Mesothelial cell of epicardium (in vitro differentiated cells): ENCODE results near the gene VSX1. TPM values are rescaled to one million over a fixed set of nuclear protein-coding genes. Genes with fewer than 3 reads are reported as not detected.

Experiments
- DNase-seq, 2 experiments: peaks; one replicate each; pipeline ENCODE4 v3.0.0; 2021; ENCODE audit warnings: low spot score in 2 of 2; ENCODE audit not compliant: unreplicated experiment in 2 of 2
- H3K27ac Mint-ChIP-seq: 2 replicates; pipeline ENCODE4 v1.8.0; 2021; ENCODE audit warnings: mixed read lengths
- H3K27me3 Mint-ChIP-seq: 2 replicates; pipeline ENCODE4 v1.8.0; 2021; ENCODE audit warnings: low read depth, mixed read lengths
- H3K36me3 Mint-ChIP-seq: 2 replicates; pipeline ENCODE4 v1.8.0; 2021; ENCODE audit warnings: mixed read lengths
- H3K4me1 Mint-ChIP-seq: 2 replicates; pipeline ENCODE4 v1.8.0; 2021; ENCODE audit warnings: mixed read lengths
- H3K4me3 Mint-ChIP-seq: 2 replicates; pipeline ENCODE4 v1.8.0; 2021; ENCODE audit warnings: mild to moderate bottlenecking, moderate library complexity, mixed read lengths
- H3K9me3 Mint-ChIP-seq: 2 replicates; pipeline ENCODE4 v1.8.0; 2021; ENCODE audit warnings: mixed read lengths
- total RNA-seq: library from RNA; stranded (reverse); gene quantifications from 3 replicates; pipeline ENCODE4 v1.2.1, GENCODE V29; 2021
- TF ChIP-seq, protein P1 (sequence below): fragments of 200-600 bp; sonication (generic); IDR thresholded peaks from one replicate; pipeline ENCODE4 v1.5.0; 2021; ENCODE audit warnings: antibody characterized with exemption; ENCODE audit not compliant: unreplicated experiment

VSX1 gene
- total RNA-seq, 1 donor from 2014 or later, result not detected

DNA sequence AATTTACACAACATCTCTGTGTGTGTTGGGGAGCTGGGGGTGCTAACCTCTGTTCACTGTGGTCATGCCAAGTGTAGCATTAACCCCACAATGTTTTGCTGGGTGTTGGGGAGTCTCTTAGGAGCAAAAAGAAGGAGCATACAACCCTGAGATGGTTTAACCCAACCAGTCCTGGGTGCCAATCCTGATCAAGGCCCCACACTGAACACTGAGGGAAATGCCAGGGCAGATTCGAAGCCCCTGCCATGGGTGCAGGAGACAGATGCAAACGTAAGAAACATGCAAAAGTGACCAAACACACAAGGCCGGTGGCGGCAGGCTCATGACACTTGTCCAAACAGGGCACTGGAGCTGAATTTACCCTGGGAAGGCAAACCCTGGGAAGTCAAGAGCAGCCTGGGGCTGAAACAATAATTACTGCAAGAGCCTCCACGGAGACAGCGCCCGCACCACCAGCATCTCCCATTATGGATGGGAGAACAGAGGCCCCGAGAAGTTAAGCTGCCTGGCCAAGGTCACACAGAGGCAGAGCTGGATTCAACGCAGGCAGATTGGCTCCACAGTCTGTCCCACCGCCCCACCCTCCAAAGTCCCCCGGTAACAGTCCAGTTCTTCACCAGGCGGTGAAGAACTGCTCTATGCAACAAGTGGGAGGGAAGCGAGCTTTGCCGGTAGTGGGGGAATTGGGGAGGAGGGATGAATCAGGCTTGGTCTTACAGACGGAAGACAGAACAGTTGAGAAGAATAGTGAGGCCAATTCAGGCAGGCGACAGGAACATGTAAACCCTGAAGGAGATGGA, 32.5 kb downstream of the VSX1 start:
- Mint-ChIP-seq H3K4me3 (no peak overlapping the region), H3K27me3 (peaks cover 78% of the 10 kb centered on the region), H3K9me3 (no peaks in the 10 kb centered on the region), H3K27ac (no peak overlapping the region), H3K36me3 (no peaks in the 10 kb centered on the region), H3K4me1 (peaks cover 4% of the 10 kb centered on the region)
- DNase-seq, result no peak
- TF ChIP-seq, protein P1, sequence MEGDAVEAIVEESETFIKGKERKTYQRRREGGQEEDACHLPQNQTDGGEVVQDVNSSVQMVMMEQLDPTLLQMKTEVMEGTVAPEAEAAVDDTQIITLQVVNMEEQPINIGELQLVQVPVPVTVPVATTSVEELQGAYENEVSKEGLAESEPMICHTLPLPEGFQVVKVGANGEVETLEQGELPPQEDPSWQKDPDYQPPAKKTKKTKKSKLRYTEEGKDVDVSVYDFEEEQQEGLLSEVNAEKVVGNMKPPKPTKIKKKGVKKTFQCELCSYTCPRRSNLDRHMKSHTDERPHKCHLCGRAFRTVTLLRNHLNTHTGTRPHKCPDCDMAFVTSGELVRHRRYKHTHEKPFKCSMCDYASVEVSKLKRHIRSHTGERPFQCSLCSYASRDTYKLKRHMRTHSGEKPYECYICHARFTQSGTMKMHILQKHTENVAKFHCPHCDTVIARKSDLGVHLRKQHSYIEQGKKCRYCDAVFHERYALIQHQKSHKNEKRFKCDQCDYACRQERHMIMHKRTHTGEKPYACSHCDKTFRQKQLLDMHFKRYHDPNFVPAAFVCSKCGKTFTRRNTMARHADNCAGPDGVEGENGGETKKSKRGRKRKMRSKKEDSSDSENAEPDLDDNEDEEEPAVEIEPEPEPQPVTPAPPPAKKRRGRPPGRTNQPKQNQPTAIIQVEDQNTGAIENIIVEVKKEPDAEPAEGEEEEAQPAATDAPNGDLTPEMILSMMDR, result no peak

DNA sequence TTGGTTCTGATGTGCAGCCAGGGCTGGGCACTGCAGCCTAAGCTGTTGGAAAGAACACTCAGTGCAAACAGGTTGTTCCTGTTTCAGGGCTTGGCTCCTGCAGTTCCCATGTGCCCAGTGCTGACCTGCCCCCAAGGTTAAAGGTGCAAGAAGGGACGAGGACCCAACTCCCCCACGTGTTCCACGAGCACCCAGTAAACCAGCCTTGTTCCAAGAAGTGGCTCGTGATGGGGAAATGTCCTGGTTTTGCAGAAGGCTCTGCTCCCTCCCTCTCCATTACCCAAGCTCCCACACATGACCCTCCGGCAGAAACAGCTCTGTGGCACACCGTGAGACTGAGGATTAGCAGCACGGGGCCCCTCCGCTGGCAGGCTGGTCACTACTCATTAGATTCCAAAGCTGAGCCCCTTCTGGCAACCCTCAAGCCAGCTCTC, 33.4 kb downstream of the VSX1 start:
- Mint-ChIP-seq H3K9me3 (no peaks in the 10 kb centered on the region), H3K4me3 (no peak overlapping the region), H3K27ac (no peak overlapping the region), H3K27me3 (peaks cover 68% of the 10 kb centered on the region), H3K4me1 (peaks cover 4% of the 10 kb centered on the region), H3K36me3 (no peaks in the 10 kb centered on the region)
- DNase-seq, result no peak
- TF ChIP-seq, protein P1, result no peak

DNA sequence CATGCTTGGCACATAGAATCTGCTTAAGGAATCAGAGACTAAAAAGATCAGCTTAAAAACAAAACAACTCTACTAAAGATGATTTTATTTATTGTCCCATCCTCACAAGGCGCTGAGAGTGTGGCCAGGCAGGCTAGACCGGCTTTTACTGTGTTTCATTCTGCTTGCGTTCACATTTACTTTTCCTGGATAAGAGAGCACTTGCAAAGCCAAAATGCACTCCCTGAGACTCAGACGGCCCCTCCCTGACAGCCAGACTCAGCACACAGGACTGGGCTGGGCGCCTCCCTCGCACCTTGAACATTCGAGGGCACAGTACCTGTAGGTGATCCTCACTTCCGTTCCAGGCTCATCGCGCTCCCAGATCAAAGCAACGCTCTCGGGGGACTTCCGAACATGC, 34.2 kb downstream of the VSX1 start:
- no peaks in the 10 kb centered on the region for H3K9me3 Mint-ChIP-seq
- H3K27me3 Mint-ChIP-seq, result peaks cover 63% of the 10 kb centered on the region
- H3K27ac Mint-ChIP-seq, result no peak overlapping the region
- H3K4me3 Mint-ChIP-seq, result no peak overlapping the region
- no peak for DNase-seq
- no peaks in the 10 kb centered on the region for H3K36me3 Mint-ChIP-seq
- TF ChIP-seq, protein P1, result no peak
- H3K4me1 Mint-ChIP-seq, result no peaks in the 10 kb centered on the region

DNA sequence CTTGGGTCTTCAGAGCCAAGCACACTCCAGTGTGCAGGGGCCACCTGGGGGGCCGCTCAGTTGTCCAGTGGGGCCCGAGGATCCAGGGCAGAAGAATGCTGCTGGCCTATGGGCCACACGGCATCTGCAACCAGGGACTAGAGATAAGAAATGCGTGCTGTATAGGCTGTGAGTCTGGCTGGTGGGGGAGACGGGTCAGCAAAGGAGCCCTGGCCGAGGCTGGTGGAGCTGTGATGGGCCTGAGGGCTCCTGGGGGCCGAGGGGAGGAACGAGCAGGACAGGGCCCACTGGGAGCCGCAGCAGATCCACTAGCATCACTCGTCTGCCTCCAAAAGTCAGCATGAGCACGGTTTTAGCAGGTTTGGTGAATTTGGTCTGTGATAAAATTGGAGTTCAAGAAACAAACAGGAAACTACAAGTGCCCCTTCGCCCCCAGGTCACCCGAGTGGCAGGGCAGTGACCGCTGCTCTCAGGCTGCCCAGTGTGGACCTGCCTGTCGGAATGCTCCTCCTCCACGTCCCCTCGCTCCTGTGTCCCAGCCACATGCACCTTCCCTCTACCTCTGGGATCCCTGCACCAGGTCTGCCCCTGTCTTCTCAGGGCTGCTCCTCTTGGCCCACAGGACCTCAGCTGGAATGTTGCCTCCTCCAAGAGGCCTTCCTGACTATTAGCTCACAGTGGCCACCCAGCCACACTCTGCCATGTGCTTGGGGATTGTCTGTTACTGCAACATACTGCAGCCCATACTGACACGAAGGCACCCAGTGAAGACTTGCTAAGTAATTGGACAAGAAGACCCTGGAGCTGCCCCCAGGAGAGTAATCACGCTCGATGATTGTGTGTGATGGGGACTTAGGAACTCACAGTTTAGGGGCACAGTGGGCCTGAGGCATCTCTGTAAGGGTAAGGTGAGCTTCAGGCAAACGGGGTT, 34.9 kb downstream of the VSX1 start:
- DNase-seq, result no peak
- H3K9me3 Mint-ChIP-seq, result no peaks in the 10 kb centered on the region
- H3K27me3 Mint-ChIP-seq, result peaks cover 56% of the 10 kb centered on the region
- no peaks in the 10 kb centered on the region for H3K36me3 Mint-ChIP-seq
- H3K4me1 Mint-ChIP-seq, result no peaks in the 10 kb centered on the region
- no peak overlapping the region for H3K4me3 Mint-ChIP-seq
- H3K27ac Mint-ChIP-seq, result no peak overlapping the region
- TF ChIP-seq, protein P1, result no peak

DNA sequence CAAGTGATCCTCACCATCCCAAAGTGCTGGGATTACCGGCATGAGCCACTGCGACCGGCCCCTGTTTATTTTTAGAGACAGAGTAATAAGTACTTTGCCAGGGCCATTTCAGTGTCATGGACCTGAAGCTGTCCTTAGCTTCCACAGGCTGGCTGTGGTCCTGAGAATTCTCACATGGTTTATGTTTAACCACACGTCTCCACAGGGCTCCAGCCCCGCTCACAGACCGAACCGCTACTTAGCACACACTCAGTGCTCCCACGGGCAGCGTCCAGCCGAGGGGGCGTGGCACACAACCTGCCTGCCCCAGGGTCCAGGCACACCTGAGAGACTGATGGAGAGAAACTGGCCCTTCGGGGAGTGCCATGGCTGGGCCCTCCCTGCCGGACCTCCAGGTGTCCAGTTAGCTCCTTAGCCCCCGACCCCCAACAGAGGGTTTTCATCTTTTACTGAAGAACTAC, 35.7 kb downstream of the VSX1 start:
- Mint-ChIP-seq H3K27me3 (peaks cover 48% of the 10 kb centered on the region), H3K4me3 (no peak overlapping the region), H3K36me3 (no peaks in the 10 kb centered on the region), H3K9me3 (no peaks in the 10 kb centered on the region), H3K4me1 (no peaks in the 10 kb centered on the region), H3K27ac (no peak overlapping the region)
- DNase-seq, result no peak
- TF ChIP-seq, protein P1, result no peak
